HG03045 (cell line): ENCODE data around the gene ATG9B.

Experiments
- ATAC-seq: cut with Tn5 transposase; IDR thresholded peaks from one replicate; pipeline ENCODE4 v1.9.1; 2021; ENCODE audit warnings: mild to moderate bottlenecking, moderate library complexity; ENCODE audit not compliant: unreplicated experiment

The ATG9B gene

DNA sequence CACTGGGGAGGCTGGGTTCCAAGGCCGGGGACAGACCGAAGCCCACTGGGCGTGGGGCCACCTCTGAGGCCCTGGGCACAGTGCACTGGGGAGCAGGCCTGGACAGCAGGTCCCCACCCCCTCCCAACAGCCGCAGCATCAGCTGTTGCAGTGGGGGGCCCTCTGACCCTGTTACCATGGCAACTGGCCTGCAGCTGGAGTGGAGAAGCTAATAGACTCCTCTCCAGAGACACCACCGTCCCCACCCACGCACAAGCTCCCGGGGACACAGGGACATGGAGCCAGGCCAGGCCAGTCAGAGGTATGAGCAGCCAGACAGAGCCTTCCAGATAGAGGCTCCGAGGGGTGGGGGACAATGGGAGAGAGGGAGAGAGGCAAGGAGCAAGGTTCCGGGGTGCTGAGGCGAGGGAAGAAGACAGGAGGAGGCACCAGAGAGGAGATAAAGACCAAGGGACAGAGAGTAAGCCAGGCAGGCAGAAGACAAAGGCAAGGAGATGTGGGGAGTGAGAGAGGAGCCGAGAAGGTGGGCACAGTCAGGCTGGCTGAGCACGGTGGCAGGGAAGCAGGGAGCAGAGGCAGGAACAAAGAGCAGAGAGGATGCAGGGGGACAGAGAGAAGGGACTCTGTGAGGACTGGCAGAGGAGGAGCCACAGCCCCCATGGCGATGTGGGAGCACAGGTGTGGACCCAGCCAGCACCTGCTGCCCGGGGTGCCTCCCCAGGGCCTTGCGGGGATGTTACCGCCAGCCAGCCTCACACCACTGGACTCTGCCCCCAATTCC is 52.9 kb downstream of the ATG9B start:
- ATAC-seq = no peak

DNA sequence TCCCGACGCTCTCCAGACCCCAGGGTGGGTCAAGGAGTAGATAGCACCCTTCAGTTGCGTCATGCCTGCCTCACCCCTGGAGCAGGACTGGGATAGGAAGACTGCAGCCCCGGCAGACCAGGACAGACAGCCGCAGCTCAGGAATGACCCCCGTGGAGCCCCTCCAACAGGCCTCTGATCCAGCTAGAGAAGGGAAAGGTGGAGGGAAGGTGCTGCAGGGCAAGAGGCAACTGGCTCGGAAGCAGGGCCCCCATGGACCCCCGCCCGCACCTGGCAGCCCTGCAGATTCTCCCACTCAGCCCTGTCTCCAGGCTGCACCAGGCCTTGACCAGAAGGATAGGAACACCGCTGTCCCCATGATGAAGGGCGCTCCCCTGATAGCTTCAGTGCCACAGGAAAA is 53.9 kb downstream of the ATG9B start:
- no peak for ATAC-seq

DNA sequence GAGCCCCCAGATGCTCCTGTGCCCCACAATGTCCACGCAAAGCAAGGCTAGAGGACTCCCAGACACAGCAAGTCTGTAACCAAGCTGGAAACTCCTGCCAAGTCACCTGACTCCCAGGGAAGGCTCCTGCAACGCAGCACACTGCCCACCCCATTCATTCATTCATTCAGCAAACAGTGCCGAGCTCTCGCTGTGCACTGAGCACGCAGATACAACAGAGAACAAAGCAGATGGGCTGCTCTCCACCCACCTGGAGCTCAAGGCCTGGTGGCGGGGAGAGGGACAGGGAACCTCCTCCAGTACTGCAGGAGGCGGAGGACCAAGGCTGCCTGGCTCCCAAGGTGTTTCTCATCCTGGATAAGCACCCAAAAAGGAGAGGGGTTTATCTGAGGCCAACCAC is 54.8 kb downstream of the ATG9B start:
- no peak for ATAC-seq

DNA sequence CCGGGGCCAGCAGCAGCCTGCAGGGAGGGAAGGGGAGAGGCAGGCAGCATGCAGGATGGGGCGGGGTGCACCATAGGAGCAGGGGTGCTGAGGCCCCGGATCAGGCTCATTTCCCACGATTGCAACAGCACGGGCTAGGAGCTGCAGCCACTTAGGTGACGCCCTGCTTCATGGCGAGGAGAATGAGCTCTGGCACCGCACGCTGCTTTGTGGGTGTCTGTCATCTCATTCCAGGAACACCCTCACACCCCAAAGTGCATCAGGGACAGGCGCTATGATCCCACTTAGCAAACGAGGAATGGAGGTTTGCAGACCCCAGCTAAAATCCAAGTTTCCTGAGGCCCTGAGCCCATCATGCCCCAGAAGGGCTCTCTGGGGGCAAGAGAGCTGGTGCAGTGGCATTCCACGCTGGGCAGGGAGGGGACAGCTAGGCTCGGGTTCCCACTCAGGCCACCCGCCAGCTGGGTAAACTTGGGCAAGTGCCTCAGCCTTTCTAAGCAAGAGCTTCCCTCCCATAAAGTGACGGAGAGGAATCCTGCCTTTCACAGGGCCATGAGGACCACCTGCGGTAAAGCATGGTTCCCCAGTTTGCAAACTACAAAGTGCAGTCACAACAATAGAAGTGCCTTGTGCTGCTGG is 55.4 kb downstream of the ATG9B start:
- ATAC-seq = no peak

DNA sequence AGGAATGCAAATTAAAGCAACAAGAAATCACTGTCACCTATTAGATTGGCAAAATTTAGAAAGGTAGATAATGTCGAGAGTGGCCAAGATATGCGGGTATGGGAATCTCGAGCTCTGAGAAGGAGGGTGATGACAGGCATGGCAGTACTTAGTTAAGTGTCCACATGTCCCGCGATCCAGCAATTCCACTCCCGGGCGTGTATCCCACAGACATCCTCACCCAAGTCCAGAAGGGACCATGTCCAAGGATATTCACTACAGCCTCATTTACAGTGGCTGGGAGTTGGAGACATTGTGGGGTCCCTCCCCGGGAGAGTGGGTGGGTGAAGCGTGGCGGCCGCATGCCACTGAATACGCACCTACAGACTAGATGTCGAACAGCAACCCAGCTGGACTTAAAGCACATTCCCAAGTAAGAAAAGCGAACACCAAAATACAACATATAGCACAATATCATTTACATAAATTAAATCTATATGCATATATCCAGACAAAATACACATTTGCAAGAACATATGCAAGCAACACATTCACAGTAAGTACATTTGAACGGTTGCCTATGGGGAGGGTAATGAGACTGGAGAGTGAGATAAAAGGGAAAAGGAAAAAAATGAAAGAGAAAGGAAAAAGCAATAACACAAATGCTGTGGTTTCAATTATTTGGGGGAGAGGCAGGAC is 56.1 kb downstream of the ATG9B start:
- no peak for ATAC-seq

DNA sequence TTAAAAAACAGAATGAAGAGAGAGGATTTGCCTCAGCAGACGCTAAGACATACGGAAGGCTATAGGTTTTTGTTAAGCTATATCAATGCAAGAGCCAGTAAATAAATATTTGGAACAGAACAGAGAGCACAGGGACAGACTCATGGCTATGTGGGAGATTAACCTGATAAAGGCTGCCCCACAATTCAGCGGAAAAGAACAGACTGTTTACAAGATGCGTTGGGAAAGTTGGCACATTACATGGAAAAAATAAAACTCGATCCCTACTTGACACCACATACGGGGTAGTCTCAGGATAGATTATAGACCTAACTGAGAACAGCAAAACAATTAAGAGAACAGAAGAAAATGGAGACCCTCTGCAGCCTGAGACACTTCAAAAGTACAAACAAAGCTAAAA is 56.9 kb downstream of the ATG9B start:
- no peak for ATAC-seq

DNA sequence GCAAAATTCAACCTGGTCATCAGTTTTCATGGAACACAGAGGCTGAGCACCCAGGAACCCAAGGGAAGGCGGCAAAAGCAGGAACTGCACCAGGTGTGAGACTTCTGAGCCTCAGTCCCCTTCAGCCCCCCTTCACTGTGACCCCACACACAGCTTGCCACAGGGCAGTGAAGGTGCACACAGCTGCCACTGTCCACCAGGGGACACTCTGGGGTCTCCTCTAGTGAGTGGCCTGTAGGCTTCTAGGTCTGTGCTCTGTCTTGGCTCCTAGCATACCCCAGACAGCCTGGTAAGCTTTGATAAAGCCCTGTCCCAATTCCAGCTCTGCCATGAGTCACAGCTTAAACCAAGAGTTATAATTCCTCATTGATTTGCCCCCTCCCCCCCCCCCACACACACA is 58.3 kb downstream of the ATG9B start:
- no peak for ATAC-seq

DNA sequence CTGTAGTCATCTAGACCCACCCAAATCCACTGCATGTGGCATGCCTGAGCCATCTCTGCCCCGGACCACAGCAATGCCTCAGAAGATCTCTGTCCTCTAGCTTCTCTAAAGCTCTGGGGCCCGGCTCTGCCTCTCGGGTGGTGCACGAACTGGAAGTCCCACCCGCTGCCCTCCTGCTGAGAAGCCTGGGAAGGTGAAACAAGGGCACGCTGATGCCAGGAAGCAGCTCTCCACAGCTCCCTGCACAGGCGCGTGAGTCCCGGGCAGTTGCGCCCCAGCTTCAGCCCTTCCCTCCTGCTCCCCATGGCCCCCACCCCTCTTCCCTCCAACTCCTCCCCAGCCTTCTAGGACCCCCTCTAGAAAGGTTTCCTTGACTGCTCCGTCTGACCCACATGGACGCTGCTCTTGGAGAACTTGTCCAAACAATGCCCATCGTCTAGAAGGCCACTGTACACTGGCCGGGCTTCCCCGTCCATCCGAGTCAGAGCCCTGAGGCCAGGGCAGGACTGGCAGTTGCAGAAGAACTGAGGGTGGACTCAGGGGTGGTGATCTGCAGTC is 58.9 kb downstream of the ATG9B start:
- no peak for ATAC-seq
